AG08396 (cell line): ENCODE data around the gene ABHD12.
"Not testable (repeated sequence)": the region's sequence is repeated elsewhere in the genome, so short reads cannot be mapped to it uniquely, and the experiment has no call there.

ENCODE experiments used
- DNase-seq: peaks from one replicate; pipeline ENCODE4 v3.0.0; 2012; ENCODE audit warnings: low spot score, mixed read lengths

Gene ABHD12

GRCh38 chr20:25277051-25277801 is 113.4 kb downstream of the ABHD12 start:
- DNase-seq: no peak

GRCh38 chr20:25276533-25277050 is 114.0 kb downstream of the ABHD12 start:
- no peak for DNase-seq

GRCh38 chr20:25275813-25276532 is 114.7 kb downstream of the ABHD12 start:
- no peak for DNase-seq

- no peak for DNase-seq
These were observed 115.5 kb downstream of the ABHD12 start for GRCh38 chr20:25274891-25275812.

DNA sequence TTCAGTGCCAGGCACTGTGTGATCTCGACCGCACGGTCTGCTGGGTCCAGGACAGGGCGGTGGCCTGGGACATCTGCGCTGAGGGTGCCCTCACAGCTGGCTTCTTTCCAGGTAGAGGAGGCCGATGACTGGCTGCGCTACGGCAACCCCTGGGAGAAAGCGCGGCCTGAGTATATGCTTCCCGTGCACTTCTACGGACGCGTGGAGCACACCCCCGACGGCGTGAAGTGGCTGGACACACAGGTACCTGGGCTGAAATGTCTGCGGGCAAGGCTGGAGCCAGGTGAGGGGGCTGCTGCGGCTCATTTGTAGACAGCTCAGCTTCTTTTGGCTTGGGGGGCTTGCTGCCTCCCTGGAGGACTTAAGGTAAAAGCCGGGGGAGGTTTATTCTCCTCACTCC is 116.2 kb downstream of the ABHD12 start:
- no peak for DNase-seq

GRCh38 chr20:25273541-25274358 is 116.9 kb downstream of the ABHD12 start:
- DNase-seq: no peak

GRCh38 chr20:25273046-25273445 is 117.6 kb downstream of the ABHD12 start:
- no peak for DNase-seq

- no peak for DNase-seq
These were observed 118.2 kb downstream of the ABHD12 start for GRCh38 chr20:25272223-25273000.

DNA sequence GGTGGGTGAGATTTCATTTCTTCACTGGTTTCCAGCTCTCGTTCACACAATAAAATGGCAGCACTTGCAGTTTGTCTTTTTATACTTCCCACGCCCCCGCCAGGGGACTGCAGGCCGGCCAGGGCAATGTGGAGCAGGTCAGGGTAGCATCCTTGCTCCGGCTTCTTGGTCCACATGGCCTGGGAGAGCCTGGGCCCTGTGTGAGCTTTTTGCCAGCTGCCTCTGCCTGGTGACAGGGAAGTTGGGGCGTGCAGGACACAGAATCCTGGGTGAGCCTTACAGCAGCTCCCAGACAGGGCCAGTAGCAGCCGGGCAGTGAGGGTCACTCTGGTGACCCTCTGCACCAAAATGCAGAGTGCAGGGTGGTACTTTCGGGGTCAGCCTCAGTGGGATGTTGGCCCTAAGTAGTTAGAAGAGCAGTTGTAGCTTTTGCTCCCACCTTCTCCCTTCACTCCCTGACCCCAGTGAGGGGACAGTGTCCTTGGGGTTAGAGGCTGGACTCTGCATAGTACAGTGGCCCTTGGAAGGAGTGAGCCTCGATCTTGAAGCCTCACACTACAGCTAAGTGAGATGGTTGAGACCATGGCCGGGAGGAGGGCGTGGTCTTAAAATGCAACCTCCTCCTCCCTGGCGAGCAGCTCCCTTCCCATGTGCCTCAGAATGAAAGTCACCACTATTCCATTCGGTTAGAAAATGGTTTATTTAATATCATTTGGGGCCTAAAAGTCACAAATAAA is 119.0 kb downstream of the ABHD12 start:
- no peak for DNase-seq

DNA sequence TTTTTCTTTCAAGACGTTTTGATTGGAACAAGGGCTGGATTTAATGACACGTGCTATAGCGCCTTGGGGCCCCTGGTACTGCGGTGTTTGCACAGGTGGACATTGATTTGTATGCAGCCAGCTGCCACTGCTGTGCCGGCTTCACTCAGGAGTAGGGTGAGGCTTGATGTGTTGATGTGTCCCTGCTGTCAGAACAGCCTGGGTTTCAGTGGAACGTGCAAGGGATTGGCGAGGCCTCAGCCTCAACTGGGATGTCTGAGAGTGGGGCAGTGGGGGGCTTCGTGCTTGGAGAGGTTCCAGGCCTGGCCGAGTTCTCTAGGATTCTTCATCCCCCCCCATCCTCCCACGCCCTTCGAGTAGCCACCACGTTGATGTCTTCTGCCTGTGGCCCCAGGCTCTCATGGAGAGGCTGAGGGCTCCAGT is 119.8 kb downstream of the ABHD12 start:
- no peak for DNase-seq

DNA sequence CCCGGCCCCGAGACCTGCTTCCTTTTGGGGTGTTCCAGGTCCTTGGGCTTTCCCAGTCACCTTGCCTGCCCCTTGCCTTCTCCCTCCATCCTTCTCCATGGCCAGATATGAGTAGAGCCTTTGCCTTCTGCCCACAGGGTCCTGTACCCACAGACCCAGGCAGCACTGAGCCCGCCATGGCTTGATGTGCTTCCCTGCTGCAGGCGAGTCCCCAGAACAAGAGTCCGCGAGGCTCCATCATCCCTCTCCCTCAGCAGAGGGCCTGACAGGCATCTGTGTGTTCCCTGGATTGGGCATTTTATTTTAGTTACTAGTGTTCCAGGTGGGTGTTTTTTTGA is 120.8 kb downstream of the ABHD12 start:
- no peak for DNase-seq

GRCh38 chr20:25269057-25269832 is 121.4 kb downstream of the ABHD12 start:
- DNase-seq: no peak

DNA sequence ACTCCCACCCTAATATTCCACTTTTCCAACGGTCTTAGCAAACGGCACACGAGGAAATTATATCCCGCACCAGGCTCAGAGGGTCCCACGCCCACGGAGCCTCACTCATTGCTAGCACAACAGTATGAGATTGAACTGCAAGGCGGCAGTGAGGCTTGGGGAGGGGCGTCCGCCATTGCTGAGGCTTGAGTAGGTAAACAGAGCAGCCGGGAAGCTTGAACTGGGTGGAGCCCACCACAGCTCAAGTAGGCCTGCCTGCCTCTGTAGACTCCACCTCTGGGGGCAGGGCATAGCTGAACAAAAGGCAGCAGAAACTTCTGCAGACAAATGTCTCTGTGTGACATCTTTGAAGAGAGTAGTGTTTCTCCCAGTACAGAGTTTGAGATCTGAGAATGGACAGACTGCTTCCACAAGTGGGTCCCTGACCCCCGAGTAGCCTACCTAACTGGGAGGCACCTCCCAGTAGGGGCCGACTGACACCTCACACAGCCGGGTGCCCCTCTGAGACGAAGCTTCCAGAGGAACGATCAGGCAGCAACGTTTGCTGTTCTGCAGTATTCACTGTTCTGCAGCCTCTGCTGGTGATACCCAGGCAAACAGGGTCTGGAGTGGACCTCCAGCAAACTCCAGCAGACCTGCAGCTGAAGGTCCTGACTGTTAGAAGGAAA is 129.7 kb downstream of the ABHD12 start:
- not testable (repeated sequence) for DNase-seq

DNA sequence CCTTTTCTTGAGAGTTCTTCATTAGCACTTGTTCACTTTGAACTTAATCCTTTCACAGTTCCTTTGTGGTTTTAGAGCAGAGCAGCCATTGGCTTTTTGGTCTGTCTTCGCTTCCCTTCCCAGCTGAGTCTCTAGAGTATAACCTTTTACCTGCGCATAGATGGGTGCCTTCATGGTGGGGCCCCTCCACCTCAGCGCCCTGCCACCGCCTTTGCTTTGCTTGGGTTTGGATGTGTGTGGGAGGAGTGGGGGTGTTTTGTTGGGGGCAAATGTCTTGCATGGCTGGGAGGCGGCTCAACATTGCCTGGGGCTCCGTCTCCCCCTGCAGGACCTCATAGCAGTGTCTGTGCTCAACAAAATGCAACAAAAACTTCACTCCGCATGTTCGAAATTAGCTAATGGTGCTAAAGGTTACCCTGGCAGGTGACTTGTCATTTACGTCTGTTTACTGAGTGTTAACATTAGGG is 130.8 kb downstream of the ABHD12 start:
- no peak for DNase-seq

DNA sequence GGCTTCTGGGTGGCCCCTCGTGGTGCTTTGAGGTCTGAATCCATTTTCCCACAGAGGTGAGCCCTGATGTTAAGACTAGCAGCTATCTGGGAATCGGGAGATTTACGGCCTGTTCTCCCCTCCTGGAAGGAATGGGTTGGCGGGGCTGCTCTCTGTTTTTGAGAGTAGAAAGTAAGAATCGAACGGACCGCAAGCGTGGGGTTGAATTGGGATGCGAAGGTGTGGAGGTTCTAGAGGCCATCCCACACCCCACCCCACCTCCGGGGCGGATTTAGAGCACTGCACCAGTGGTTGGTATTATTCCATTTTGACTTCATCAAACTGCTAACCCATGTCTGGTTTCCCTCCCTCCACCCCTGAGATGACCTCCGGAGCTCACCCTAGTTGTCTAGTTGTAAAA is 131.3 kb downstream of the ABHD12 start:
- DNase-seq: no peak

GRCh38 chr20:25258828-25259227 is 131.8 kb downstream of the ABHD12 start:
- no peak for DNase-seq

DNA sequence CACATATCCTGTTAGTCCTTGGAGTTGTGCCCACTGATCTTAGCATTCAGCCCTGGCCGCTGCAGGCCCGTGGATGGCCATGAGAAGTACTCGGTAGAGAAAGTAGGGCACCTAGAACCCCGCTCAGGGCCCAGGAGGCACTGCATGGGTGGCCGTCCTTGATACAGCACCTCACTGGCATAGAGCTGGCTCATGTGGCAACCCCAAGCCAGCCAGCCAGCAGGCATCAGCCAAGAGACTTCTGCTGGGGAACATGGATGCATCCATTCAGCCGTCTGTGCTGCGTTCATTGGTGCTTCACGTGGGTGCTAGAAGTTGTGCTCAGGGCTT is 132.2 kb downstream of the ABHD12 start:
- DNase-seq: no peak

DNA sequence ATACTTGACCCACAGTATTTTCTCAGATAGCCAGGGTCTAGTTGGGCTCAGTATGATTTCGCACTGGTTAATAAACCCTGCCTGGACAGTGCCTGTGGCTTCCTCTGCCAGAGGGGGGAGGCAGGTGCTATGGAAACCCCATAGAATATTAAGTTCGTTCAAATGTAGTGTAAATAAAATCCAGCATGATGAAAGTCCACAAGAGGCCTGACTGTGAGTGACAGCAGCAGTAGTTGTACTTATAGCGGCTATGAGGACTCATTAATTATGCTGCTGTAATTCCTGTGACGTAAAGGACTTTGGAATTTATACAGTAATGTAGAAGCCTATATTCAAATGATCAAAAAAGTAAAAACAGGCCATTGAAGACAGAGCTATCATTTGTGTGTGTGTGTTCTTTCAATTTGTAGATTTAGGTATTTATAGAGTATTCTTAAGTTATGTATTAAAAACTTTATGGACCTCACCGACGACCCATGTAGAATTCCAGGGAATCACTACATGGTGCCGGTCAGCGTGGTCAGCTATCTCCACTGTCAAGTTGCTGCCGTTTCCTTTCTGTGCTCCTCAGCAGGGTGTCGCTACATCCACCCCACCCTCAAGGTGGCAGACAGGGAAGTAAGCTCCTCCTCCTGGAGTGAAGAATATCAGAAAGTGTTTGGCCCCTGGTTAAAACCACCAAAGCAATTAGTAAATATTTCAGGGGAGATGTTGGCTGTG is 132.7 kb downstream of the ABHD12 start:
- DNase-seq: no peak
